ENCODE data around the gene SPTBN2. TPM values are rescaled to one million over a fixed set of nuclear protein-coding genes. Genes with fewer than 3 reads are reported as not detected.

SPTBN2 gene
- total RNA-seq, 1 experiment from 2014 or later = 7.3 TPM

DNA sequence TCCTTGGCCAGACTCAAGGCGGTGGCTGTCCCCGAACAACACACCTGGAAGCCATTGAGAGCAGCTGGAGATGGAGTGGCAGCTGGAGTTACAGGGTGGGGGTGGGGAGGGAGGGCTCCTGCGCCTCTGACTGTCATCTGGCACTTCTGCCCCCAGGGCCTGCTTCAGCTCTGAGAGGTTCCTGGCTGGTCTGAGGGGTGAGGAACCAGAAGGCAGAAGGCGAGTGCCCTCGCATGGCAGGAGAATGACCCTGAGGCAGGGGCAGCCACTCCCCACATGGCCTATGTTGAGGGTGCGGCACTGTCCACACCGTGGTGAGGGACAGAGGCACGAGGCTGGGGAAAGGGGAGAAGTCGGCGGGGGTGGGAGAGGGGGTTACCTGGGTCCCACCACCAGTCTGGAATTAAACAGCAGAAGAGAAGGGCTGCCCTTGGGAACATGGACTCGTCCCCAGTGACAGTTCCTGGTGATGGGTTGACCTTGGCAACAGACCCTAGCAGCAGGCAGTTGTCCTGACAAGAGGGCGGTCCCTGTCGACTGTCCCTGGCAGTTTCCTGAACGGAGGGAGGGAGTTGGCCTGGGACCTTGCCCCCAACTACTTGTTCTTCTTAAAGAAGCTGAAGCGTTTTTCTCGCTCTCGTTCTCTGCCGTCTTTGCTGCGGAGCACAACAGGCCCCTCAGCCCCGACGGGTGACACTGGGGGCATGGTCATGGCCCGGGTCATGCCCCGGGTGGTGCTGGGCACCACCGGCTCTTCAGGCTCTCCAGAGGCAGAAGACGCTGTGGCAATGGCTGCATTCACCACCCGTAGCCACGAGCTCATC lies 43.5 kb downstream of the SPTBN2 start:
- H3K36me3 ChIP-seq (ENCODE audit: control insufficient read depth, insufficient read depth, low read length) = no peaks in the 10 kb centered on the region
- ChIA-PET POLR2A (no interaction called here), CTCF (interaction anchor here (0.7 to 0.9 kb wide), 2 partner anchors 149 to 256 kb away, joined by 4 read pairs; no protein-coding TSS in a partner anchor)
- DNase-seq (ENCODE audit: low read depth, low spot score) (no peak), ATAC-seq (no peak)
- no peaks in the 10 kb centered on the region for H3K27me3 ChIP-seq (ENCODE audit: control insufficient read depth, insufficient read depth, low read length)
- H3K9me3 ChIP-seq (ENCODE audit: control insufficient read depth, insufficient read depth, low read depth, low read length) = no peaks in the 10 kb centered on the region
- TF ChIP-seq SIN3A (IDR thresholded peaks at IDR 0.05; ENCODE audit: borderline replicate concordance, insufficient read depth, low read depth, low read length) = no peak
- no peak for TF ChIP-seq POLR2AphosphoS5 (IDR thresholded peaks at IDR 0.05; ENCODE audit: low read depth, low read length)
- TF ChIP-seq TCF7L2 (IDR thresholded peaks at IDR 0.05; ENCODE audit: low read depth, low read length) = no peak
- TF ChIP-seq, protein P1, sequence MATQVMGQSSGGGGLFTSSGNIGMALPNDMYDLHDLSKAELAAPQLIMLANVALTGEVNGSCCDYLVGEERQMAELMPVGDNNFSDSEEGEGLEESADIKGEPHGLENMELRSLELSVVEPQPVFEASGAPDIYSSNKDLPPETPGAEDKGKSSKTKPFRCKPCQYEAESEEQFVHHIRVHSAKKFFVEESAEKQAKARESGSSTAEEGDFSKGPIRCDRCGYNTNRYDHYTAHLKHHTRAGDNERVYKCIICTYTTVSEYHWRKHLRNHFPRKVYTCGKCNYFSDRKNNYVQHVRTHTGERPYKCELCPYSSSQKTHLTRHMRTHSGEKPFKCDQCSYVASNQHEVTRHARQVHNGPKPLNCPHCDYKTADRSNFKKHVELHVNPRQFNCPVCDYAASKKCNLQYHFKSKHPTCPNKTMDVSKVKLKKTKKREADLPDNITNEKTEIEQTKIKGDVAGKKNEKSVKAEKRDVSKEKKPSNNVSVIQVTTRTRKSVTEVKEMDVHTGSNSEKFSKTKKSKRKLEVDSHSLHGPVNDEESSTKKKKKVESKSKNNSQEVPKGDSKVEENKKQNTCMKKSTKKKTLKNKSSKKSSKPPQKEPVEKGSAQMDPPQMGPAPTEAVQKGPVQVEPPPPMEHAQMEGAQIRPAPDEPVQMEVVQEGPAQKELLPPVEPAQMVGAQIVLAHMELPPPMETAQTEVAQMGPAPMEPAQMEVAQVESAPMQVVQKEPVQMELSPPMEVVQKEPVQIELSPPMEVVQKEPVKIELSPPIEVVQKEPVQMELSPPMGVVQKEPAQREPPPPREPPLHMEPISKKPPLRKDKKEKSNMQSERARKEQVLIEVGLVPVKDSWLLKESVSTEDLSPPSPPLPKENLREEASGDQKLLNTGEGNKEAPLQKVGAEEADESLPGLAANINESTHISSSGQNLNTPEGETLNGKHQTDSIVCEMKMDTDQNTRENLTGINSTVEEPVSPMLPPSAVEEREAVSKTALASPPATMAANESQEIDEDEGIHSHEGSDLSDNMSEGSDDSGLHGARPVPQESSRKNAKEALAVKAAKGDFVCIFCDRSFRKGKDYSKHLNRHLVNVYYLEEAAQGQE (IDR thresholded peaks at IDR 0.05; ENCODE audit: insufficient read depth in 1 of 2, low read depth in 2 of 2, low read length in 1 of 2) = no peak
- TF ChIP-seq, protein P2, sequence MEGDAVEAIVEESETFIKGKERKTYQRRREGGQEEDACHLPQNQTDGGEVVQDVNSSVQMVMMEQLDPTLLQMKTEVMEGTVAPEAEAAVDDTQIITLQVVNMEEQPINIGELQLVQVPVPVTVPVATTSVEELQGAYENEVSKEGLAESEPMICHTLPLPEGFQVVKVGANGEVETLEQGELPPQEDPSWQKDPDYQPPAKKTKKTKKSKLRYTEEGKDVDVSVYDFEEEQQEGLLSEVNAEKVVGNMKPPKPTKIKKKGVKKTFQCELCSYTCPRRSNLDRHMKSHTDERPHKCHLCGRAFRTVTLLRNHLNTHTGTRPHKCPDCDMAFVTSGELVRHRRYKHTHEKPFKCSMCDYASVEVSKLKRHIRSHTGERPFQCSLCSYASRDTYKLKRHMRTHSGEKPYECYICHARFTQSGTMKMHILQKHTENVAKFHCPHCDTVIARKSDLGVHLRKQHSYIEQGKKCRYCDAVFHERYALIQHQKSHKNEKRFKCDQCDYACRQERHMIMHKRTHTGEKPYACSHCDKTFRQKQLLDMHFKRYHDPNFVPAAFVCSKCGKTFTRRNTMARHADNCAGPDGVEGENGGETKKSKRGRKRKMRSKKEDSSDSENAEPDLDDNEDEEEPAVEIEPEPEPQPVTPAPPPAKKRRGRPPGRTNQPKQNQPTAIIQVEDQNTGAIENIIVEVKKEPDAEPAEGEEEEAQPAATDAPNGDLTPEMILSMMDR (IDR thresholded peaks at IDR 0.05) = no peak
- no peak overlapping the region for H3K4me3 ChIP-seq (ENCODE audit: low read depth in 2 of 2, low read length in 2 of 2)
- H3K27ac ChIP-seq (ENCODE audit: low read length) = no peak overlapping the region
- BruUV-seq (replicated peaks) = no TSS peak
- in situ Hi-C loops (cut with HindIII; ENCODE audit: low pct_unique_long_range_greater_than_20kb, low sequenced_read_pairs) (no loop called here), intact Hi-C loops (cut with micrococcal nuclease; ENCODE audit: unreplicated experiment) (no loop called here)
- no peaks in the 10 kb centered on the region for H3K4me1 ChIP-seq (ENCODE audit: control insufficient read depth, insufficient read depth, low read length)

DNA sequence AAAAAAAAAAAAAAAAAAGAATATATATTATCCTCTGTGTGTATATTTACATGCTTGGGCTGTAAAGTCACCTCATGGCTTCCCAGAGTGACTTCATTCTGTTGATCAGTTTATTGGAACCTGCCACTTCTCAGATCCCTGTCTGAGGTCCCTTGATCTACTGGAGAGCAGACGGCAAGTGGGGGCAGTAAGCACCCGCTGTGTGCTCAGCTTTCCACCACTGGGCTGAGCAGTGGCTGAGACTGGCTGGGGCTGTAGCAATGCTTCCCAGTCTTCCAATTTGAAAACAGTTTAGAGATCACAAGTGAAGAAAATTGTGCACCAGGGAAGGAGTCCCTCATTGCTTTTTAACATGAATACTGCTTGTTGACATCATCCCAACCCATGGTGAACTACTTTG lies 44.4 kb downstream of the SPTBN2 start:
- H3K4me1 ChIP-seq (ENCODE audit: control insufficient read depth, insufficient read depth, low read length) = no peaks in the 10 kb centered on the region
- no peak overlapping the region for H3K27ac ChIP-seq (ENCODE audit: low read length)
- intact Hi-C loops (cut with micrococcal nuclease; ENCODE audit: unreplicated experiment) = no loop called here
- H3K9me3 ChIP-seq (ENCODE audit: control insufficient read depth, insufficient read depth, low read depth, low read length) = no peaks in the 10 kb centered on the region
- no peak for TF ChIP-seq TCF7L2 (IDR thresholded peaks at IDR 0.05; ENCODE audit: low read depth, low read length)
- no peaks in the 10 kb centered on the region for H3K27me3 ChIP-seq (ENCODE audit: control insufficient read depth, insufficient read depth, low read length)
- POLR2A ChIA-PET = no interaction called here
- H3K4me3 ChIP-seq (ENCODE audit: low read depth in 2 of 2, low read length in 2 of 2) = no peak overlapping the region
- DNase-seq (ENCODE audit: low read depth, low spot score) = no peak
- BruUV-seq (replicated peaks) = no TSS peak
- ATAC-seq = no peak
- in situ Hi-C loops (cut with HindIII; ENCODE audit: low pct_unique_long_range_greater_than_20kb, low sequenced_read_pairs) = no loop called here
- no peaks in the 10 kb centered on the region for H3K36me3 ChIP-seq (ENCODE audit: control insufficient read depth, insufficient read depth, low read length)
- CTCF ChIA-PET = interaction anchor here (0.7 kb wide), 1 partner anchor 149 kb away, joined by 4 read pairs; no protein-coding TSS in a partner anchor

DNA sequence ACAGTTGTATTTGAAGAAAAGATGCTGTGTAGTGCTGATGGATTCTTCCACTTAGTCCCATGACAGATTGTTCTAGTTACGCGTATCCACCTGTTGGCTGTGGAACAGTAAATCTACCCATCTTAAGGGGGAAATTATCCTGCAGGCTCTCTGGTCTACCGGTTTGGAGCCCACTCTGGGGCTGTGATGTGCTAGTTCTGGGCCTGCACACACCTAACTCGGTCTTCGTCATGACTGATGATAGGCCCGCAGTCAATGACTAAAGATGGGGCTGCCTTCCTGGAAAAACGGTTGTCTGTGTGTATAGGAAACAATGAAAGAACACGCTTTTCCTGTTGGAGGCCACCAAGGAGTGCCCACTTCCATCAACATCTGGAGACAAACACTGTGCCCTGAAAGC lies 45.1 kb downstream of the SPTBN2 start:
- TF ChIP-seq TCF7L2 (IDR thresholded peaks at IDR 0.05; ENCODE audit: low read depth, low read length) (no peak), POLR2AphosphoS5 (IDR thresholded peaks at IDR 0.05; ENCODE audit: low read depth, low read length) (no peak), SIN3A (IDR thresholded peaks at IDR 0.05; ENCODE audit: borderline replicate concordance, insufficient read depth, low read depth, low read length) (no peak)
- TF ChIP-seq, protein P2 (IDR thresholded peaks at IDR 0.05) = no peak
- TF ChIP-seq, protein P1 (IDR thresholded peaks at IDR 0.05; ENCODE audit: insufficient read depth in 1 of 2, low read depth in 2 of 2, low read length in 1 of 2) = no peak
- intact Hi-C loops (cut with micrococcal nuclease; ENCODE audit: unreplicated experiment) = no loop called here
- in situ Hi-C loops (cut with HindIII; ENCODE audit: low pct_unique_long_range_greater_than_20kb, low sequenced_read_pairs) = no loop called here
- Histone ChIP-seq H3K4me3 (ENCODE audit: low read depth in 2 of 2, low read length in 2 of 2) (no peak overlapping the region), H3K27me3 (ENCODE audit: control insufficient read depth, insufficient read depth, low read length) (no peaks in the 10 kb centered on the region), H3K27ac (ENCODE audit: low read length) (no peak overlapping the region), H3K4me1 (ENCODE audit: control insufficient read depth, insufficient read depth, low read length) (no peaks in the 10 kb centered on the region; the same call in 1 of the 2 replicates), H3K9me3 (ENCODE audit: control insufficient read depth, insufficient read depth, low read depth, low read length) (no peaks in the 10 kb centered on the region), H3K36me3 (ENCODE audit: control insufficient read depth, insufficient read depth, low read length) (no peaks in the 10 kb centered on the region)
- DNase-seq (ENCODE audit: low read depth, low spot score) = no peak
- no TSS peak for BruUV-seq (replicated peaks)
- POLR2A ChIA-PET = no interaction called here
- CTCF ChIA-PET = no interaction called here
- no peak for ATAC-seq
